OCI-LY1 (cell line): ENCODE measurements around the gene ZIC2.

ENCODE experiments used
- EZH2 ChIP-seq: fragments of 200-600 bp; sonication (generic), shearing (Covaris generic); IDR thresholded peaks from 2 replicates; pipeline ENCODE4 v1.8.0; 2017; ENCODE audit warnings: borderline replicate concordance, mixed run types, mild to moderate bottlenecking, antibody characterized with exemption, low read length, moderate library complexity, mixed read lengths
- TF ChIP-seq, protein P1 (sequence below): fragments of 200-600 bp; sonication (generic), shearing (Covaris generic); IDR thresholded peaks from 2 replicates; pipeline ENCODE4 v1.5.1; 2017; ENCODE audit warnings: mild to moderate bottlenecking, antibody characterized with exemption, low read length, moderate library complexity, mixed read lengths

DNA sequence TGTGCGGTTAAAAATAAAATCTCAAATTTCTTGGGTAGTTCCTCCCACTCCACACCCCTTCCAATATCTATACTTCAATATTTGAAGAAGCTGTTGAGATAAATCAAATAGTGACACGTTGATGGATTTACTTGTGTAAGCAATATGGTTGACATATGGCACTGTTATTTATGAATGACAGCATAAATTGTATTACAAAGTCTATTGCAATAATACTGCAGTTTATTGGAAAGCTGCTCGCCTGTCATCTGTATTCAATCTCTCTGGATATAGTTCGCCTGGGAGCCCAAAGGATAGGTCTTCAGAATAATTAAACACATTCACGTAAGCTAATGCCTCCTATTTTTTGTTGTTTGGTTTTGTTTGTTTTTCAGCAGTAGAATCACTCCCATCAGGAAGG, 5.0 kb upstream of the ZIC2 start:
- TF ChIP-seq, protein P1, sequence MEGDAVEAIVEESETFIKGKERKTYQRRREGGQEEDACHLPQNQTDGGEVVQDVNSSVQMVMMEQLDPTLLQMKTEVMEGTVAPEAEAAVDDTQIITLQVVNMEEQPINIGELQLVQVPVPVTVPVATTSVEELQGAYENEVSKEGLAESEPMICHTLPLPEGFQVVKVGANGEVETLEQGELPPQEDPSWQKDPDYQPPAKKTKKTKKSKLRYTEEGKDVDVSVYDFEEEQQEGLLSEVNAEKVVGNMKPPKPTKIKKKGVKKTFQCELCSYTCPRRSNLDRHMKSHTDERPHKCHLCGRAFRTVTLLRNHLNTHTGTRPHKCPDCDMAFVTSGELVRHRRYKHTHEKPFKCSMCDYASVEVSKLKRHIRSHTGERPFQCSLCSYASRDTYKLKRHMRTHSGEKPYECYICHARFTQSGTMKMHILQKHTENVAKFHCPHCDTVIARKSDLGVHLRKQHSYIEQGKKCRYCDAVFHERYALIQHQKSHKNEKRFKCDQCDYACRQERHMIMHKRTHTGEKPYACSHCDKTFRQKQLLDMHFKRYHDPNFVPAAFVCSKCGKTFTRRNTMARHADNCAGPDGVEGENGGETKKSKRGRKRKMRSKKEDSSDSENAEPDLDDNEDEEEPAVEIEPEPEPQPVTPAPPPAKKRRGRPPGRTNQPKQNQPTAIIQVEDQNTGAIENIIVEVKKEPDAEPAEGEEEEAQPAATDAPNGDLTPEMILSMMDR, result no peak
- no peak for TF ChIP-seq EZH2
